Pancreas (tissue), 10 donors: Measurements from ENCODE around the gene ANKRD39. TPM values are rescaled to one million over a fixed set of nuclear protein-coding genes. Genes with fewer than 3 reads are reported as not detected.

Experiments
- ATAC-seq, 4 donors: fragments of 200-7000 bp; cut with Tn5 transposase; one replicate each; pipeline versions ENCODE4 v1.8.0 to v1.9.1; 2020; ENCODE audit warnings: mild to moderate bottlenecking in 4 of 4, moderate library complexity in 4 of 4
- DNase-seq, 6 donors: peaks; one replicate each; pipeline ENCODE4 v3.0.0-alpha.2; 2020
- FAIRE-seq: peaks from 2 replicates; lab custom pipeline; 2012; peaks lifted over from hg19 to GRCh38; lab: Jason Lieb, UNC
- H3K27ac ChIP-seq, 4 donors: fragments of 200-600 bp; sonication (generic); 1 replicate in 3 of 4; 2 replicates in 1 of 4; pipeline versions ENCODE4 v1.5.0 to v1.8.0; 2020
- H3K27me3 ChIP-seq, 4 donors: fragments of 200-600 bp; one replicate each; pipeline ENCODE4 v1.8.0; 2021
- H3K36me3 ChIP-seq, 3 donors: fragments of 200-600 bp; sonication (generic) in 1 of 3; one replicate each; pipeline versions ENCODE4 v1.5.0 to v1.8.0; 2020 to 2021
- H3K4me1 ChIP-seq, 3 donors: fragments of 200-600 bp; one replicate each; pipeline ENCODE4 v1.8.0; 2021
- H3K4me3 ChIP-seq, 4 donors: fragments of 200-600 bp; sonication (generic) in 2 of 4; one replicate each; pipeline versions ENCODE4 v1.5.0 to v1.8.0; 2020 to 2021
- H3K9me3 ChIP-seq, 4 donors: fragments of 200-600 bp; one replicate each; pipeline ENCODE4 v1.8.0; 2021
- WGBS, 2 donors: extraction: QIAGEN DNeasy Blood & Tissue Kit; methylation state at CpG; one replicate each; pipeline ENCODE4 v1.1.7; 2013; 5-methylcytosine and 5-hydroxymethylcytosine counted together
- intact Hi-C, 3 donors: fragments of 100-400 bp; cut with DNase I; formaldehyde crosslinking; loops; one replicate each; pipeline versions ENCODE4 v1.11.1 to v1.14.2; 2022
- polyA plus RNA-seq, 2 donors: library from polyadenylated mRNA; stranded (reverse); fragments of 200-250 nt; gene quantifications; one replicate each; pipeline ENCODE4 v1.2.3, GENCODE V29; 2013
- total RNA-seq, 6 donors: library from RNA; stranded (reverse); fragmentation: NEBNext Ultra II Directional in 4 of 6; extraction: Animal tissue kit (Norgen Biotek cat#: 25700) in 4 of 6; gene quantifications; one replicate each; pipeline versions ENCODE4 v1.2.1 to v1.2.4, GENCODE V29; 2021 to 2023
- TF ChIP-seq, protein P1 (sequence below), 4 donors: fragments of 200-600 bp; sonication (generic) in 3 of 4; IDR thresholded peaks; one replicate each; pipeline versions ENCODE4 v1.5.0 to v1.8.0; 2021; ENCODE audit warnings: antibody characterized with exemption in 4 of 4
- donor health status: healthy with polysubstance abuse.
- donor health status: DM: no; HTN: no; CAD: no; lungs with moderate emphysema.
- donor health status: DM: no; HTN: no; CAD: no.
- donor health status: control.
- donor health status: control.
- donor health status: Bipolar disorder and iron deficiency.
- donor health status: DM: yes; HTN: yes; CAD: no.
- donor health status: DM: no; HTN: no; CAD: no.
- donor health status: DM: no; HTN: no; CAD: no.
- donor health status: DM: yes; HTN: yes; CAD: no.

Gene ANKRD39
- total and polyA plus RNA-seq, 8 donors: 4.7 to 14.9 (median 6.4) TPM

DNA sequence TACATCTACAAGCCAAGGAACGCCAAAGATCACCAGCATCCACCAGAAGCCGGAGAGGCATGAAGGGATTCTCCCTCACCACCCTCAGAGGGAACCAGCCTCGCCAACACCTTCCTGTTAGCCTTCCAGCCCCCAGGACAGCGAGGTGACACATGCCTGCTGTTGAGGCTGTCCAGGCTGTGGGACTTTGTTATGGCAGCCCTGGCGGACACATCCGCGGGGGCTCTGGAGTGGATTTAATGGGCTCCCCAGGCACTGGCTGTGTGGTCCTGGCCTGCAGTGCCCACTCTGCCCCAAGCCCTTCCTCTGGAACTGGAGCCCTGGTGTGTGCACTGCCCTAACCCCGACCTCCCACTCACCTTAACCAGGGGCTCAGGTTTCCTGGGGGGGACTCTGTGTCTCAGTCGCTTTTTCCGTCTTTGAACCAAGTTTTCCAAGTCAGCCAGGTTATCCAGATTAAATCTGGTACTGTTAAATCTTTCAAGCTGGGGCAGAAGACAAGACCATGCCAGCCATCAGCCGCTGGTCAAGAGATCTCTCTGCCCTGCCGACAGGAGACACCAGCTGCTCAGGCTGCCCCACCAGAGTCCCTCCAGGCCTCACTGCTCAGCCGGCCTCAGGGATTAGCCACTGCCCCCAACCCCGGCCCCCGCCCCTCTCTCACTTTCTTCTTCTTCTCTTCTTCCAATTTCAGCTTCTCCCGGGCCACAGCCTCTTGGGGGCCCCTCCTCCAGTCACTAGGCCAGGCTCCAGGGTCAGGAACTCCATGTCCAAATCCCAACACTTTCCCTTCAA is 15.9 kb downstream of the ANKRD39 start:
- no peaks in the 10 kb centered on the region for H3K9me3 ChIP-seq
- ATAC-seq: peak in 1 of 4 donors; percentile 4
- peak in 1 of 6 donors; percentile 12 for DNase-seq
- H3K27me3 ChIP-seq: no peaks in the 10 kb centered on the region
- H3K27ac ChIP-seq: no peak overlapping the region
- TF ChIP-seq, protein P1, sequence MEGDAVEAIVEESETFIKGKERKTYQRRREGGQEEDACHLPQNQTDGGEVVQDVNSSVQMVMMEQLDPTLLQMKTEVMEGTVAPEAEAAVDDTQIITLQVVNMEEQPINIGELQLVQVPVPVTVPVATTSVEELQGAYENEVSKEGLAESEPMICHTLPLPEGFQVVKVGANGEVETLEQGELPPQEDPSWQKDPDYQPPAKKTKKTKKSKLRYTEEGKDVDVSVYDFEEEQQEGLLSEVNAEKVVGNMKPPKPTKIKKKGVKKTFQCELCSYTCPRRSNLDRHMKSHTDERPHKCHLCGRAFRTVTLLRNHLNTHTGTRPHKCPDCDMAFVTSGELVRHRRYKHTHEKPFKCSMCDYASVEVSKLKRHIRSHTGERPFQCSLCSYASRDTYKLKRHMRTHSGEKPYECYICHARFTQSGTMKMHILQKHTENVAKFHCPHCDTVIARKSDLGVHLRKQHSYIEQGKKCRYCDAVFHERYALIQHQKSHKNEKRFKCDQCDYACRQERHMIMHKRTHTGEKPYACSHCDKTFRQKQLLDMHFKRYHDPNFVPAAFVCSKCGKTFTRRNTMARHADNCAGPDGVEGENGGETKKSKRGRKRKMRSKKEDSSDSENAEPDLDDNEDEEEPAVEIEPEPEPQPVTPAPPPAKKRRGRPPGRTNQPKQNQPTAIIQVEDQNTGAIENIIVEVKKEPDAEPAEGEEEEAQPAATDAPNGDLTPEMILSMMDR (IDR thresholded peaks at IDR 0.05): no peak
- FAIRE-seq: no peak
- intact Hi-C loops: no loop called here
- no peaks in the 10 kb centered on the region for H3K36me3 ChIP-seq
- no peaks in the 10 kb centered on the region for H3K4me1 ChIP-seq
- H3K4me3 ChIP-seq: no peak overlapping the region
- WGBS, 2 donors: 86 to 90% methylated on average over 16 of the region's 16 CpGs

- H3K4me1 ChIP-seq: no peaks in the 10 kb centered on the region
- H3K9me3 ChIP-seq: no peaks in the 10 kb centered on the region
- H3K27me3 ChIP-seq: no peaks in the 10 kb centered on the region
- no peak overlapping the region for H3K27ac ChIP-seq
- H3K4me3 ChIP-seq: no peak overlapping the region
- no peaks in the 10 kb centered on the region for H3K36me3 ChIP-seq
- TF ChIP-seq, protein P1 (IDR thresholded peaks at IDR 0.05): no peak
- DNase-seq (peak in 2 of 6 donors; percentile 10 to 79), FAIRE-seq (no peak), ATAC-seq (peak in 1 of 4 donors; percentile 5)
- 91% methylated on average over 36 to 37 of the region's 37 CpGs for WGBS, 2 donors
- intact Hi-C loops: no loop called here
Observed at GRCh38 chr2:96839875-96840850, 17.7 kb downstream of the ANKRD39 start.

DNA sequence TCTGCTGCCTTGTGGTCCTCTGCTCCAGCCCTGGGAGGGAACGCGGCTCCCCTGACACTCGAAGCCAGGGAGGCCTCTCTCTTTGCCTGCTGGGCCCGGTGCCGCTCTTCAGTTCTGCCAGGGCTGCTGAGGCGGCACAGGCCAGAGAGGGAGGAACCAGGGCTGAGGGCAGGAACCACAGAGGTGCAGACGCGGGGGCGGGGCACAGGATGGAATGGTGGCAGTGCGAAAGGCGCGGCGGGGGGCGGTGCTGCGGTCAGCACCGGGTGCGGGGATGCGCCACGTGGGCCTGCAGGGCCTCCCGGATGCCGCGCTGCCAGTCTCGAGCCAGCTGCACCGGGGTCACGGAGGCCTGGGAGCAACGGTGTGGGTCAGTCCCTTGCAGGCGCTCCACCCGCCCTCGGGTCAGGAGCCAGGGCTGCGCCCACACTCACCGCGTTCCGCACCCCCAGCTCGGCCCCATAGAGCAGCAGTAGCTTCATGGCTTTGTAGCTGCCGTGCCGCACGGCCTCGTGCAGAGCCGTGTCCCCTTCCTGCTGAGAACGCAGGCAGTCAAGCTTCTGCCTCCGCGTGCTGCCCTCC is 18.4 kb downstream of the ANKRD39 start:
- ATAC-seq (peak in 3 of 4 donors; percentile 55 to 73 (median 70)), FAIRE-seq (no peak), DNase-seq (peak in 2 of 6 donors; percentile 10 to 83)
- intact Hi-C loops: no loop called here
- Histone ChIP-seq H3K36me3 (peaks cover 0 to 7% (median 0%) of the 10 kb centered on the region in 3 donors), H3K4me1 (no peaks in the 10 kb centered on the region), H3K4me3 (no peak overlapping the region), H3K27me3 (no peaks in the 10 kb centered on the region), H3K9me3 (no peaks in the 10 kb centered on the region), H3K27ac (no peak overlapping the region)
- 73 to 80% methylated on average over 33 to 42 of the region's 42 CpGs for WGBS, 2 donors
- TF ChIP-seq, protein P1 (IDR thresholded peaks at IDR 0.05): no peak

GRCh38 chr2:96838345-96839292 is 19.2 kb downstream of the ANKRD39 start:
- Histone ChIP-seq H3K27me3 (no peaks in the 10 kb centered on the region), H3K4me3 (no peak overlapping the region), H3K4me1 (peaks cover 2 to 5% (median 4%) of the 10 kb centered on the region in 3 donors), H3K27ac (no peak overlapping the region), H3K36me3 (peaks cover 0 to 7% (median 0%) of the 10 kb centered on the region in 3 donors), H3K9me3 (no peaks in the 10 kb centered on the region)
- 91 to 95% methylated on average over 23 of the region's 23 CpGs for WGBS, 2 donors
- FAIRE-seq (no peak), ATAC-seq (no peak), DNase-seq (peak in 1 of 6 donors; percentile 16)
- intact Hi-C loops: no loop called here
- TF ChIP-seq, protein P1 (IDR thresholded peaks at IDR 0.05): no peak
